ENCODE measurements around the gene EIF3D. TPM values are rescaled to one million over a fixed set of nuclear protein-coding genes. Genes with fewer than 3 reads are reported as not detected.

The EIF3D gene
- total RNA-seq, 1 experiment from 2014 or later, result 306 TPM

DNA sequence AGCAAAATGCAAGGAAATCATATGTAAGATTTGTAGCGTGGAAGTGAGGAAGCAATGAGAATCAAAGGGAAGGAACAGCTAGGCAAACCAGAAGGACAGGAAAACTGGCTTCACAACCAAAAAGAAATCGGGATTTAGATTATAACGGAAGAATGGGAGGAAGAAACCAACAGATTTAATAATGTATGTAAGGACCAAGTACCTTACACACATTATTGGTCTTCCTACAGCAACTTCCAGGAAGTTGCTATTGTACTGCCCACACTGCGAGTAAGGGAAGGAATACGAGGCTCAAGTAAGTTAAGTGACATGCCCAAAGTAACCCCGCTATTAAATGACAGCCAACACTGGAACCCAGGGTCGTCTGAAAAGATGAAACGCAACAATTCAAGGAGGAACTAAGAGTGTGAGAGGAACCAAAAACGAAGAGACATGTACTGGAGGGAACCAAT lies 48.0 kb downstream of the EIF3D start:
- Mint-ChIP-seq H3K27ac (ENCODE audit: low read depth, unreplicated experiment) (peak overlapping the region; percentile 91), H3K4me3 (ENCODE audit: unreplicated experiment) (peak overlapping the region; percentile 96), H3K4me1 (ENCODE audit: insufficient read depth, unreplicated experiment) (peaks cover 10% of the 10 kb centered on the region), H3K9me3 (ENCODE audit: unreplicated experiment) (no peaks in the 10 kb centered on the region), H3K27me3 (ENCODE audit: insufficient read depth, unreplicated experiment) (no peaks in the 10 kb centered on the region), H3K36me3 (ENCODE audit: insufficient read depth, unreplicated experiment) (peaks cover 39% of the 10 kb centered on the region)
- POLR2A ChIA-PET, result interaction anchor here (0.6 to 2.9 kb wide), 16 partner anchors 10 to 242 kb away, joined by 3 to 29 read pairs (median 7); partner anchors contain the start of genes APOL2, EIF3D, FOXRED2 and MYH9
- TF ChIP-seq, protein P1, sequence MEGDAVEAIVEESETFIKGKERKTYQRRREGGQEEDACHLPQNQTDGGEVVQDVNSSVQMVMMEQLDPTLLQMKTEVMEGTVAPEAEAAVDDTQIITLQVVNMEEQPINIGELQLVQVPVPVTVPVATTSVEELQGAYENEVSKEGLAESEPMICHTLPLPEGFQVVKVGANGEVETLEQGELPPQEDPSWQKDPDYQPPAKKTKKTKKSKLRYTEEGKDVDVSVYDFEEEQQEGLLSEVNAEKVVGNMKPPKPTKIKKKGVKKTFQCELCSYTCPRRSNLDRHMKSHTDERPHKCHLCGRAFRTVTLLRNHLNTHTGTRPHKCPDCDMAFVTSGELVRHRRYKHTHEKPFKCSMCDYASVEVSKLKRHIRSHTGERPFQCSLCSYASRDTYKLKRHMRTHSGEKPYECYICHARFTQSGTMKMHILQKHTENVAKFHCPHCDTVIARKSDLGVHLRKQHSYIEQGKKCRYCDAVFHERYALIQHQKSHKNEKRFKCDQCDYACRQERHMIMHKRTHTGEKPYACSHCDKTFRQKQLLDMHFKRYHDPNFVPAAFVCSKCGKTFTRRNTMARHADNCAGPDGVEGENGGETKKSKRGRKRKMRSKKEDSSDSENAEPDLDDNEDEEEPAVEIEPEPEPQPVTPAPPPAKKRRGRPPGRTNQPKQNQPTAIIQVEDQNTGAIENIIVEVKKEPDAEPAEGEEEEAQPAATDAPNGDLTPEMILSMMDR (IDR thresholded peaks at IDR 0.05; ENCODE audit: unreplicated experiment), result no peak
- no peak for DNase-seq (ENCODE audit: unreplicated experiment)
- CTCF ChIA-PET, result interaction anchor here (0.6 to 3.6 kb wide), 2 partner anchors 11 to 188 kb away, joined by 3 to 16 read pairs; no protein-coding TSS in a partner anchor
- TSS peak; percentile 53 for BruUV-seq (replicated peaks)
- intact Hi-C loops (cut with micrococcal nuclease), result loop anchor here (2.0 kb wide), 1 partner anchor 48 kb away; the partner anchor contains the start of gene EIF3D

DNA sequence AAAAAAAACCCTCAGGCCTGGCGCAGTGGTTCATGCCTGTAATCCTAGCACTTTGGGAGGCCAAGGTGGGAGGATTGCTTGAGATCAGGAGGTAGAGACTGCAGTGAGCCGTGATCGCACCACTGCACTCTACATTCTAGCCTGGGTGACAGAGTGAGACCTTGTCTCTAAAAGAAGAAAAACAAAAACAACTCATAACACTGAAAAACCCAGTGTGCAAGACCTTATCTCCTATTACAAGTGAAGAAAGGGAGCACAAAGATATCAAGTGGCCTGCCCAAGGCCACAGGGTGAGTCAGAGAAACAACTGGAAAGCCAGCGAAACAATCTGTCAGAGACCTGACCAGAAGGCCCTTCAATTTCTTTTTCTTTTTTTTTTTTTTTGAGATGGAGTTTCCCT lies 50.0 kb downstream of the EIF3D start:
- H3K9me3 Mint-ChIP-seq (ENCODE audit: unreplicated experiment), result no peaks in the 10 kb centered on the region
- POLR2A ChIA-PET, result no interaction called here
- TF ChIP-seq, protein P1 (IDR thresholded peaks at IDR 0.05; ENCODE audit: unreplicated experiment), result no peak
- CTCF ChIA-PET, result interaction anchor here (3.6 kb wide), 1 partner anchor 9 kb away, joined by 16 read pairs; no protein-coding TSS in a partner anchor
- peaks cover 10% of the 10 kb centered on the region for H3K4me1 Mint-ChIP-seq (ENCODE audit: insufficient read depth, unreplicated experiment)
- intact Hi-C loops (cut with micrococcal nuclease), result no loop called here
- DNase-seq (ENCODE audit: unreplicated experiment), result no peak
- H3K36me3 Mint-ChIP-seq (ENCODE audit: insufficient read depth, unreplicated experiment), result peaks cover 51% of the 10 kb centered on the region
- no TSS peak for BruUV-seq (replicated peaks)
- H3K27me3 Mint-ChIP-seq (ENCODE audit: insufficient read depth, unreplicated experiment), result no peaks in the 10 kb centered on the region
- no peak overlapping the region for H3K4me3 Mint-ChIP-seq (ENCODE audit: unreplicated experiment)
- H3K27ac Mint-ChIP-seq (ENCODE audit: low read depth, unreplicated experiment), result no peak overlapping the region

DNA sequence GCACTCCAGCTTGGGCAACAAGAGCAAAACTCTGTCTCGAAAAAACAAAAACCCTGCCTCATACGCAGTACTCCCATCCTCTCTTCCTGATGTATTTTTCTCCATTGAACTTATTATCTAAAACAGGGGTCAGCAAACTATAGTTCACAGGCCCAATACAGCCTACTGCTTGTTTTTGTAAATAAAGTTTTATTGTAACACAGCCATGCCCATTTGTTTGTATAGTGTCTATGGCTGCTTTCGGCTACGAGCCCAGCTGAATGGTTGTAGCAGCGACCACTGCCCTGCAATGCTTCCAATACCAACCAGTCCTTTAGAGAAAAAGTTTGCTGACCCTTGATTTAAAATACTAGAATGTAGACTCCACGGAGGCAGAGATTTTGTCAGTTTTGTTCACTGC lies 53.6 kb downstream of the EIF3D start:
- Mint-ChIP-seq H3K36me3 (ENCODE audit: insufficient read depth, unreplicated experiment) (peaks cover 68% of the 10 kb centered on the region), H3K27me3 (ENCODE audit: insufficient read depth, unreplicated experiment) (no peaks in the 10 kb centered on the region), H3K9me3 (ENCODE audit: unreplicated experiment) (peaks cover 8% of the 10 kb centered on the region), H3K27ac (ENCODE audit: low read depth, unreplicated experiment) (peak overlapping the region; percentile 2), H3K4me1 (ENCODE audit: insufficient read depth, unreplicated experiment) (peaks cover 19% of the 10 kb centered on the region), H3K4me3 (ENCODE audit: unreplicated experiment) (no peak overlapping the region)
- ChIA-PET CTCF (interaction anchor here (0.8 to 3.0 kb wide), 2 partner anchors 162 to 174 kb away, joined by 3 to 17 read pairs; no protein-coding TSS in a partner anchor), POLR2A (interaction anchor here (0.7 kb wide), 1 partner anchor 10 kb away, joined by 3 read pairs; no protein-coding TSS in a partner anchor)
- TF ChIP-seq, protein P1 (IDR thresholded peaks at IDR 0.05; ENCODE audit: unreplicated experiment), result no peak
- intact Hi-C loops (cut with micrococcal nuclease), result no loop called here
- no TSS peak for BruUV-seq (replicated peaks)
- no peak for DNase-seq (ENCODE audit: unreplicated experiment)

DNA sequence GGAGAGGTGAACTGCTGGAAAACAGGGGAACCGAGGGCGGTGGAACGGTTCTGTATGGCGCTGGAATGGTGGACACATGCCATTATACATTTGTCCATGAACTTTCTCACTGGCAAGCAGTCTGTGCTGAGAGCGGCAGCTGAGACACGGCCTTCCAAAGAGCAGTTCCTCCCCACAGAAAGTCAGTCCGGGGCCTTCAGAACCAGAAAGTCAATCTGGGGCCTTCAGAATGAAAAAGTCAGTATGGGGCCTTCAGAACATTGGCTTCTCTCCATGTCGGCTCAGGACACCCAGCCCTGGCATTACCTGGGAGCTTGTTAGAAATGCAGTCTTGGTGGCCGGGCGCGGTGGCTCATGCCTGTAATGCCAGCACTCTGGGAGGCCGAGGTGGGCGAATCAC lies 56.3 kb downstream of the EIF3D start:
- Mint-ChIP-seq H3K27ac (ENCODE audit: low read depth, unreplicated experiment) (peak overlapping the region; percentile 23), H3K27me3 (ENCODE audit: insufficient read depth, unreplicated experiment) (no peaks in the 10 kb centered on the region), H3K36me3 (ENCODE audit: insufficient read depth, unreplicated experiment) (peaks cover 59% of the 10 kb centered on the region), H3K4me3 (ENCODE audit: unreplicated experiment) (no peak overlapping the region), H3K9me3 (ENCODE audit: unreplicated experiment) (peaks cover 8% of the 10 kb centered on the region), H3K4me1 (ENCODE audit: insufficient read depth, unreplicated experiment) (peaks cover 29% of the 10 kb centered on the region)
- BruUV-seq (replicated peaks), result no TSS peak
- ChIA-PET POLR2A (interaction anchor here (3.9 kb wide), 1 partner anchor 148 kb away, joined by 20 read pairs; no protein-coding TSS in a partner anchor), CTCF (interaction anchor here (0.7 to 8.5 kb wide), 2 partner anchors 82 to 174 kb away, joined by 4 to 180 read pairs; no protein-coding TSS in a partner anchor)
- no peak for DNase-seq (ENCODE audit: unreplicated experiment)
- intact Hi-C loops (cut with micrococcal nuclease), result no loop called here
- TF ChIP-seq, protein P1 (IDR thresholded peaks at IDR 0.05; ENCODE audit: unreplicated experiment), result no peak

Measured in MCF 10A (cell line).